Measurements from ENCODE around the gene COL5A2. TPM values are rescaled to one million over a fixed set of nuclear protein-coding genes. Genes with fewer than 3 reads are reported as not detected.

Gene COL5A2
- total and polyA plus RNA-seq, 4 donors = 3.2 to 83.5 (median 9.1) TPM

DNA sequence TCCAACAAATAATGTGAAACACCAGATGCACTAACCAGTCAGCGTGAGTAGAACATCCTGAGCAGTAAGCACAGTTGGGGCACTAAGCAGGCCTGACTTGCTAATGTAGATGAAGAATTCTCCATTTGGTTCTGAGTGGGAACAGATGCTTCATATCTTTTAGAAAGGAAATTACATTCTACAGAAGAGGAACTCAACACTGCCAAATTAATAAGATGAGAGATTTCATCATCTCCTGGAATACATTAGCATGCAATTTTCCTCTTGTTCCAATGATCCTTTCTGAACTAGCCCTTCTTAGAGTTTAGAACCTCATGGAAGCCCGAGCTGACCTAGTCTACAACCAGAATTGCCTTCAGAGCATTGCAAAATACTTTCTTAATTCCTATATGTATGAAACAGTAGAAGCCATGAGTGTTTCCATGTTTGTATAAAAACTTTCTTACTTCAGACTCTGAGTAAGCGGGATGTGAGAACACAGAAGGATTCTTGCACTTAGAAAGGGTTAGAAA is 34.8 kb downstream of the COL5A2 start:
- no peaks in the 10 kb centered on the region for H3K4me1 ChIP-seq (ENCODE audit: control insufficient read depth in 4 of 4, insufficient read depth in 4 of 4, low read length in 3 of 4)
- DNase-seq (ENCODE audit: low spot score) = no peak
- TF ChIP-seq GABPA (IDR thresholded peaks at IDR 0.05 in 1 of 2, conservative IDR thresholded peaks at IDR 0.05 in 1 of 2) (no peak), YY1 (IDR thresholded peaks at IDR 0.05) (no peak), TAF1 (conservative IDR thresholded peaks at IDR 0.05) (no peak), FOXA1 (IDR thresholded peaks at IDR 0.05) (no peak), RXRA (IDR thresholded peaks at IDR 0.05) (no peak)
- TF ChIP-seq, protein P1, sequence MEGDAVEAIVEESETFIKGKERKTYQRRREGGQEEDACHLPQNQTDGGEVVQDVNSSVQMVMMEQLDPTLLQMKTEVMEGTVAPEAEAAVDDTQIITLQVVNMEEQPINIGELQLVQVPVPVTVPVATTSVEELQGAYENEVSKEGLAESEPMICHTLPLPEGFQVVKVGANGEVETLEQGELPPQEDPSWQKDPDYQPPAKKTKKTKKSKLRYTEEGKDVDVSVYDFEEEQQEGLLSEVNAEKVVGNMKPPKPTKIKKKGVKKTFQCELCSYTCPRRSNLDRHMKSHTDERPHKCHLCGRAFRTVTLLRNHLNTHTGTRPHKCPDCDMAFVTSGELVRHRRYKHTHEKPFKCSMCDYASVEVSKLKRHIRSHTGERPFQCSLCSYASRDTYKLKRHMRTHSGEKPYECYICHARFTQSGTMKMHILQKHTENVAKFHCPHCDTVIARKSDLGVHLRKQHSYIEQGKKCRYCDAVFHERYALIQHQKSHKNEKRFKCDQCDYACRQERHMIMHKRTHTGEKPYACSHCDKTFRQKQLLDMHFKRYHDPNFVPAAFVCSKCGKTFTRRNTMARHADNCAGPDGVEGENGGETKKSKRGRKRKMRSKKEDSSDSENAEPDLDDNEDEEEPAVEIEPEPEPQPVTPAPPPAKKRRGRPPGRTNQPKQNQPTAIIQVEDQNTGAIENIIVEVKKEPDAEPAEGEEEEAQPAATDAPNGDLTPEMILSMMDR (IDR thresholded peaks at IDR 0.05; ENCODE audit: low read depth, low read length, missing input control) = no peak
- TF ChIP-seq, protein P2, sequence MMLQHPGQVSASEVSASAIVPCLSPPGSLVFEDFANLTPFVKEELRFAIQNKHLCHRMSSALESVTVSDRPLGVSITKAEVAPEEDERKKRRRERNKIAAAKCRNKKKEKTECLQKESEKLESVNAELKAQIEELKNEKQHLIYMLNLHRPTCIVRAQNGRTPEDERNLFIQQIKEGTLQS (IDR thresholded peaks at IDR 0.05) = no peak
- TF ChIP-seq, protein P3, sequence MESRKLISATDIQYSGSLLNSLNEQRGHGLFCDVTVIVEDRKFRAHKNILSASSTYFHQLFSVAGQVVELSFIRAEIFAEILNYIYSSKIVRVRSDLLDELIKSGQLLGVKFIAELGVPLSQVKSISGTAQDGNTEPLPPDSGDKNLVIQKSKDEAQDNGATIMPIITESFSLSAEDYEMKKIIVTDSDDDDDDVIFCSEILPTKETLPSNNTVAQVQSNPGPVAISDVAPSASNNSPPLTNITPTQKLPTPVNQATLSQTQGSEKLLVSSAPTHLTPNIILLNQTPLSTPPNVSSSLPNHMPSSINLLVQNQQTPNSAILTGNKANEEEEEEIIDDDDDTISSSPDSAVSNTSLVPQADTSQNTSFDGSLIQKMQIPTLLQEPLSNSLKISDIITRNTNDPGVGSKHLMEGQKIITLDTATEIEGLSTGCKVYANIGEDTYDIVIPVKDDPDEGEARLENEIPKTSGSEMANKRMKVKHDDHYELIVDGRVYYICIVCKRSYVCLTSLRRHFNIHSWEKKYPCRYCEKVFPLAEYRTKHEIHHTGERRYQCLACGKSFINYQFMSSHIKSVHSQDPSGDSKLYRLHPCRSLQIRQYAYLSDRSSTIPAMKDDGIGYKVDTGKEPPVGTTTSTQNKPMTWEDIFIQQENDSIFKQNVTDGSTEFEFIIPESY (IDR thresholded peaks at IDR 0.05) = no peak
- TF ChIP-seq, protein P4, sequence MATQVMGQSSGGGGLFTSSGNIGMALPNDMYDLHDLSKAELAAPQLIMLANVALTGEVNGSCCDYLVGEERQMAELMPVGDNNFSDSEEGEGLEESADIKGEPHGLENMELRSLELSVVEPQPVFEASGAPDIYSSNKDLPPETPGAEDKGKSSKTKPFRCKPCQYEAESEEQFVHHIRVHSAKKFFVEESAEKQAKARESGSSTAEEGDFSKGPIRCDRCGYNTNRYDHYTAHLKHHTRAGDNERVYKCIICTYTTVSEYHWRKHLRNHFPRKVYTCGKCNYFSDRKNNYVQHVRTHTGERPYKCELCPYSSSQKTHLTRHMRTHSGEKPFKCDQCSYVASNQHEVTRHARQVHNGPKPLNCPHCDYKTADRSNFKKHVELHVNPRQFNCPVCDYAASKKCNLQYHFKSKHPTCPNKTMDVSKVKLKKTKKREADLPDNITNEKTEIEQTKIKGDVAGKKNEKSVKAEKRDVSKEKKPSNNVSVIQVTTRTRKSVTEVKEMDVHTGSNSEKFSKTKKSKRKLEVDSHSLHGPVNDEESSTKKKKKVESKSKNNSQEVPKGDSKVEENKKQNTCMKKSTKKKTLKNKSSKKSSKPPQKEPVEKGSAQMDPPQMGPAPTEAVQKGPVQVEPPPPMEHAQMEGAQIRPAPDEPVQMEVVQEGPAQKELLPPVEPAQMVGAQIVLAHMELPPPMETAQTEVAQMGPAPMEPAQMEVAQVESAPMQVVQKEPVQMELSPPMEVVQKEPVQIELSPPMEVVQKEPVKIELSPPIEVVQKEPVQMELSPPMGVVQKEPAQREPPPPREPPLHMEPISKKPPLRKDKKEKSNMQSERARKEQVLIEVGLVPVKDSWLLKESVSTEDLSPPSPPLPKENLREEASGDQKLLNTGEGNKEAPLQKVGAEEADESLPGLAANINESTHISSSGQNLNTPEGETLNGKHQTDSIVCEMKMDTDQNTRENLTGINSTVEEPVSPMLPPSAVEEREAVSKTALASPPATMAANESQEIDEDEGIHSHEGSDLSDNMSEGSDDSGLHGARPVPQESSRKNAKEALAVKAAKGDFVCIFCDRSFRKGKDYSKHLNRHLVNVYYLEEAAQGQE (IDR thresholded peaks at IDR 0.05) = no peak
- no peaks in the 10 kb centered on the region for H3K27me3 ChIP-seq (ENCODE audit: control insufficient read depth in 4 of 4, insufficient read depth in 4 of 4, low read length in 3 of 4)
- H3K9ac ChIP-seq (ENCODE audit: low read depth in 1 of 2, low read length in 2 of 2) = no peak overlapping the region
- H3K4me3 ChIP-seq (ENCODE audit: low read depth in 1 of 3, low read length in 3 of 3) = no peak overlapping the region
- H3K27ac ChIP-seq (ENCODE audit: low read depth in 1 of 2, low read length in 2 of 2) = no peak overlapping the region
- no peaks in the 10 kb centered on the region for H3K36me3 ChIP-seq (ENCODE audit: control insufficient read depth in 4 of 4, insufficient read depth in 3 of 4, low read depth in 1 of 4, low read length in 3 of 4)
- 90% methylated on average over 3 of the region's 3 CpGs for WGBS
- H3K9me3 ChIP-seq (ENCODE audit: control insufficient read depth in 4 of 4, low read length in 3 of 4) = no peaks in the 10 kb centered on the region

DNA sequence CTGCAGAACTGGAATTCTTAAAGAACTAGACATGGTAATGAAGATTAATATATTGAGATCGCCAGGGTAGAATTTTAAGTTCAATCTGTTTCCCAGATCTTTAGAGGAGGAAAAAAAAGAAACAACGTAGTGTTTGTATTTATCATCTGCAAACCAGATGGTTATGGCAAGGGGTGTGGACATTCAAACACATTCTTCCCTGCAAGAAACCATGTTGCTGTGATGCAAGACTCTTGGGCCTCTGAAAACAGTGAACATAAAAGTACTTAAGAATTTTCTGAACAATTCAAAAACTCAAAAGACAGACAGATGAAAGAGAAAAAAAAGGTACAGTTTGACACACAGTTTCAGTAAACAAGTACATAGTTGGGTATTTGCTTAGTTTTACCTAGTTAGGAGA is 35.6 kb downstream of the COL5A2 start:
- Histone ChIP-seq H3K9ac (ENCODE audit: low read depth in 1 of 2, low read length in 2 of 2) (no peak overlapping the region), H3K4me1 (ENCODE audit: control insufficient read depth in 4 of 4, insufficient read depth in 4 of 4, low read length in 3 of 4) (no peaks in the 10 kb centered on the region), H3K9me3 (ENCODE audit: control insufficient read depth in 4 of 4, low read length in 3 of 4) (no peaks in the 10 kb centered on the region), H3K36me3 (ENCODE audit: control insufficient read depth in 4 of 4, insufficient read depth in 3 of 4, low read depth in 1 of 4, low read length in 3 of 4) (no peaks in the 10 kb centered on the region), H3K4me3 (ENCODE audit: low read depth in 1 of 3, low read length in 3 of 3) (no peak overlapping the region), H3K27ac (ENCODE audit: low read depth in 1 of 2, low read length in 2 of 2) (no peak overlapping the region), H3K27me3 (ENCODE audit: control insufficient read depth in 4 of 4, insufficient read depth in 4 of 4, low read length in 3 of 4) (no peaks in the 10 kb centered on the region)
- 88% methylated on average over 2 of the region's 2 CpGs for WGBS
- DNase-seq (ENCODE audit: low spot score) = no peak
- TF ChIP-seq, protein P1 (IDR thresholded peaks at IDR 0.05; ENCODE audit: low read depth, low read length, missing input control) = no peak
- TF ChIP-seq SP1 (IDR thresholded peaks at IDR 0.05) = no peak
- TF ChIP-seq, protein P4 (IDR thresholded peaks at IDR 0.05) = no peak
- TF ChIP-seq FOXA2 (IDR thresholded peaks at IDR 0.05) = no peak
- TF ChIP-seq RAD21 (IDR thresholded peaks at IDR 0.05) = no peak
- no peak for TF ChIP-seq NR2F2 (IDR thresholded peaks at IDR 0.05)
- TF ChIP-seq, protein P2 (IDR thresholded peaks at IDR 0.05) = no peak
- no peak for TF ChIP-seq HNF4A (conservative IDR thresholded peaks at IDR 0.05)
- TF ChIP-seq, protein P3 (IDR thresholded peaks at IDR 0.05) = no peak
- no peak for TF ChIP-seq TAF1 (conservative IDR thresholded peaks at IDR 0.05)
- TF ChIP-seq RXRA (IDR thresholded peaks at IDR 0.05) = no peak
